SK-N-SH (cell line): ENCODE results near the gene LRRN4. TPM values are rescaled to one million over a fixed set of nuclear protein-coding genes. Genes with fewer than 3 reads are reported as not detected.

Source experiments
- CTCF ChIA-PET: fragments of 300-600, 350-600 bp; formaldehyde crosslinking; extraction: SDS; loops from one replicate; lab custom pipeline; 2021; lab: Yijun Ruan, JAX
- POLR2A ChIA-PET: fragments of 350-600 bp; sonication (Branson Sonifier 250); formaldehyde crosslinking; extraction: SDS; loops from one replicate; lab custom pipeline; 2020; ENCODE audit warnings: antibody characterized with exemption, inconsistent platforms; lab: Yijun Ruan, JAX
- DNase-seq: peaks from one replicate; pipeline ENCODE4 v3.0.0; 2012
- H2AFZ ChIP-seq: fragments of 200-600 bp; sonication (generic); 2 replicates; pipeline ENCODE4 v1.8.1; 2016; ENCODE audit warnings: antibody characterized with exemption, mild to moderate bottlenecking, low read depth
- H3F3A ChIP-seq: fragments of 200-600 bp; sonication (generic); replicated peaks from 2 replicates; pipeline ENCODE3; 2016; ENCODE audit warnings: antibody characterized with exemption, mild to moderate bottlenecking; ENCODE audit not compliant: insufficient read depth
- H3K27ac ChIP-seq, 2 experiments: fragments of 200-500 bp in 1 of 2; fragments of 200-600 bp in 1 of 2; sonication (Bioruptor generic) in 1 of 2; sonication (generic), shearing (Covaris generic) in 1 of 2; 2 replicates each; pipeline versions ENCODE4 v1.5.1 to v1.6.1; 2014 to 2016; ENCODE audit warnings: low read depth in 2 of 2, inconsistent platforms in 1 of 2, low read length in 1 of 2, mild to moderate bottlenecking in 1 of 2, mixed read lengths in 1 of 2
- H3K27me3 ChIP-seq: fragments of 200-600 bp; sonication (generic), shearing (Covaris generic); 2 replicates; pipeline ENCODE4 v1.6.1; 2016; ENCODE audit warnings: mixed run types; ENCODE audit not compliant: insufficient read depth
- H3K36me3 ChIP-seq, 2 experiments: fragments of 200-500 bp in 1 of 2; fragments of 200-600 bp in 1 of 2; sonication (Bioruptor generic) in 1 of 2; sonication (generic) in 1 of 2; replicated peaks in 1 of 2; 2 replicates each; pipeline versions ENCODE3 to v1.5.1; 2014 to 2016; ENCODE audit warnings: low read length in 1 of 2, mild to moderate bottlenecking in 1 of 2; ENCODE audit not compliant: insufficient read depth in 2 of 2, control insufficient read depth in 1 of 2
- H3K4me1 ChIP-seq, 2 experiments: fragments of 200-500 bp in 1 of 2; fragments of 200-600 bp in 1 of 2; sonication (Bioruptor generic) in 1 of 2; sonication (generic), shearing (Covaris generic) in 1 of 2; 2 replicates each; pipeline versions ENCODE4 v1.5.1 to v1.6.1; 2014 to 2016; ENCODE audit warnings: low read depth in 1 of 2, low read length in 1 of 2, mixed run types in 1 of 2; ENCODE audit not compliant: insufficient read depth in 2 of 2, control insufficient read depth in 1 of 2
- H3K4me2 ChIP-seq: fragments of 200-600 bp; sonication (generic), shearing (Covaris generic); 2 replicates; pipeline ENCODE4 v1.6.1; 2017; ENCODE audit warnings: mixed run types
- H3K4me3 ChIP-seq, 2 experiments: fragments of 200-500 bp in 1 of 2; fragments of 200-600 bp in 1 of 2; sonication (Bioruptor generic) in 1 of 2; sonication (generic), shearing (Covaris generic) in 1 of 2; 2 replicates each; pipeline versions ENCODE4 v1.5.1 to v1.8.1; 2014 to 2016; ENCODE audit warnings: low read depth in 2 of 2, inconsistent platforms in 1 of 2, low read length in 1 of 2, mild to moderate bottlenecking in 1 of 2, mixed read lengths in 1 of 2, moderate library complexity in 1 of 2
- H3K79me2 ChIP-seq: fragments of 200-600 bp; sonication (generic); 2 replicates; pipeline ENCODE4 v1.8.1; 2017; ENCODE audit warnings: mild to moderate bottlenecking; ENCODE audit not compliant: insufficient read depth
- H3K9ac ChIP-seq: fragments of 200-600 bp; sonication (generic); 2 replicates; pipeline ENCODE4 v1.6.1; 2017; ENCODE audit warnings: mixed run types
- H3K9me2 ChIP-seq: fragments of 200-600 bp; sonication (generic); 2 replicates; pipeline ENCODE4 v1.6.1; 2017; ENCODE audit warnings: mixed run types
- H3K9me3 ChIP-seq: fragments of 200-600 bp; sonication (generic); 2 replicates; pipeline ENCODE4 v1.6.1; 2017; ENCODE audit warnings: mixed run types, mild to moderate bottlenecking, moderate library complexity
- H4K20me1 ChIP-seq: fragments of 200-600 bp; sonication (generic); 2 replicates; pipeline ENCODE4 v1.6.1; 2017; ENCODE audit warnings: mild to moderate bottlenecking, mixed run types; ENCODE audit not compliant: insufficient read depth
- CHD2 ChIP-seq: fragments of 150-350 bp; IDR thresholded peaks from 2 replicates; pipeline ENCODE4 v1.6.1; 2018; ENCODE audit warnings: low read length; ENCODE audit not compliant: partially characterized antibody
- ELF1 ChIP-seq: IDR thresholded peaks from 2 replicates; pipeline ENCODE4 v1.4.0; 2012
- FOXM1 ChIP-seq: IDR thresholded peaks from 2 replicates; pipeline ENCODE4 v1.4.0; 2012; ENCODE audit warnings: low read depth, mild to moderate bottlenecking
- GATA2 ChIP-seq: sonication (generic); formaldehyde crosslinking; IDR thresholded peaks from 2 replicates; pipeline ENCODE4 v1.5.0; 2020; ENCODE audit warnings: mild to moderate bottlenecking, missing genetic modification reagents
- JUND ChIP-seq: IDR thresholded peaks from 2 replicates; pipeline ENCODE4 v1.4.0; 2012
- MEF2A ChIP-seq: IDR thresholded peaks from 2 replicates; pipeline ENCODE4 v1.4.0; 2012; ENCODE audit warnings: low read depth, borderline replicate concordance
- MXI1 ChIP-seq: IDR thresholded peaks from 2 replicates; pipeline ENCODE4 v1.6.1; 2012; ENCODE audit warnings: mild to moderate bottlenecking, low read depth, low read length, improper control_type of control experiment
- RCOR1 ChIP-seq: fragments of 150-350 bp; IDR thresholded peaks from 2 replicates; pipeline ENCODE4 v1.6.1; 2017; ENCODE audit warnings: antibody characterized with exemption, low read length
- RFX5 ChIP-seq: IDR thresholded peaks from 2 replicates; pipeline ENCODE4 v1.6.1; 2012; ENCODE audit warnings: mild to moderate bottlenecking, improper control_type of control experiment, low read length
- TEAD4 ChIP-seq: IDR thresholded peaks from 2 replicates; pipeline ENCODE4 v1.4.0; 2012; ENCODE audit warnings: mild to moderate bottlenecking, borderline replicate concordance; ENCODE audit not compliant: insufficient read depth
- WGBS: methylation state at CpG from one replicate; pipeline ENCODE4 v1.1.6; 2017; ENCODE audit warnings: low lambda C conversion rate; 5-methylcytosine and 5-hydroxymethylcytosine counted together
- polyA plus RNA-seq, 3 experiments: library from polyadenylated mRNA; depleted of rRNA; stranded (reverse); fragments of >200 nt; gene quantifications; 2 replicates each; pipeline ENCODE4 v1.2.3, GENCODE V29; 2012
- TF ChIP-seq, protein P1 (sequence below): IDR thresholded peaks from 2 replicates; pipeline ENCODE4 v1.4.0; 2012; ENCODE audit warnings: low read depth, borderline replicate concordance
- TF ChIP-seq, protein P2 (sequence below): IDR thresholded peaks from 2 replicates; pipeline ENCODE4 v1.4.0; 2012; ENCODE audit warnings: low read depth
- TF ChIP-seq, protein P3 (sequence below): fragments of 150-350 bp; IDR thresholded peaks from 2 replicates; pipeline ENCODE4 v1.6.1; 2017; ENCODE audit warnings: antibody characterized with exemption, low read length, low read depth, borderline replicate concordance
- TF ChIP-seq, protein P4 (sequence below): fragments of 150-350 bp; IDR thresholded peaks from 2 replicates; pipeline ENCODE4 v1.6.1; 2016; ENCODE audit warnings: mild to moderate bottlenecking, low read depth, low read length
- TF ChIP-seq, protein P5 (sequence below): IDR thresholded peaks from 2 replicates; pipeline ENCODE4 v1.6.1; 2012; ENCODE audit warnings: mild to moderate bottlenecking, low read depth, low read length, moderate library complexity

The LRRN4 gene
- polyA plus RNA-seq, 1 of the 3 experiments (the other 2 are of a cell fraction) = 0.05 TPM

DNA sequence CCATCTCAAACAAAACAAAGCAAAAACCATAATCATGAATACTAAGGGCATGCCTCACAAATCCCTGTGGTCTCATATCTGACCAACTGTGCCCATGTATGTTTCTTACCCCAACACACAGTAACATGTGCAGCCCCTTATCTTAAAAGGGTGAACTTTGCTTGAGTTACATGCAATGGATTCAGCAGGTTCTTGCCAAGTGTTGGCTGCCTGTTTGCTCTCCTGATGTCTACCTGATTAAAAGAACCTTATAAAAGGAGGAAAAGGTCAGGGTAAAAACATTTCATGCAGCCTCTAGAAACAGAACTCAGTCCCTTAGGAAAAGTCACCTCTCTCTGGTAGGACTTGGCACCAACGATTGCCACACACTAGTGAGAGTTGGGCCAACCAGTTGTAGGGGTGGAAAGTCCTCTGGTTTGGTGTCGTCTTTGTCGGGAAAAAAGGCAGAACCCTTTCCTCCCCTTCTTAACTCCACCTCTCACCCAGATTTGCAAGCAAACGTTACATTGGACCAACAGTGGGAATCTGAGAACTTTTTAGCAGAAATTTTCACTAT, 14.0 kb upstream of the LRRN4 start:
- H3K79me2 ChIP-seq = no peaks in the 10 kb centered on the region
- no peak overlapping the region for H2AFZ ChIP-seq
- no peaks in the 10 kb centered on the region for H3K9me3 ChIP-seq
- no peaks in the 10 kb centered on the region for H3F3A ChIP-seq
- H3K27me3 ChIP-seq = no peaks in the 10 kb centered on the region; the same call in 1 of the 2 replicates
- ChIA-PET POLR2A (no interaction called here), CTCF (interaction anchor here (1.2 to 2.6 kb wide), 3 partner anchors 9 to 43 kb away, joined by 3 to 9 read pairs (median 5); no protein-coding TSS in a partner anchor)
- H3K9me2 ChIP-seq = no peaks in the 10 kb centered on the region
- no peak overlapping the region for H3K4me2 ChIP-seq
- no peaks in the 10 kb centered on the region for H4K20me1 ChIP-seq
- 37% methylated on average over 4 of the region's 4 CpGs for WGBS
- H3K4me3 ChIP-seq = no peak overlapping the region
- no peaks in the 10 kb centered on the region for H3K36me3 ChIP-seq
- no peak for DNase-seq
- H3K4me1 ChIP-seq = no peaks in the 10 kb centered on the region
- H3K27ac ChIP-seq = no peak overlapping the region
- TF ChIP-seq, protein P1, sequence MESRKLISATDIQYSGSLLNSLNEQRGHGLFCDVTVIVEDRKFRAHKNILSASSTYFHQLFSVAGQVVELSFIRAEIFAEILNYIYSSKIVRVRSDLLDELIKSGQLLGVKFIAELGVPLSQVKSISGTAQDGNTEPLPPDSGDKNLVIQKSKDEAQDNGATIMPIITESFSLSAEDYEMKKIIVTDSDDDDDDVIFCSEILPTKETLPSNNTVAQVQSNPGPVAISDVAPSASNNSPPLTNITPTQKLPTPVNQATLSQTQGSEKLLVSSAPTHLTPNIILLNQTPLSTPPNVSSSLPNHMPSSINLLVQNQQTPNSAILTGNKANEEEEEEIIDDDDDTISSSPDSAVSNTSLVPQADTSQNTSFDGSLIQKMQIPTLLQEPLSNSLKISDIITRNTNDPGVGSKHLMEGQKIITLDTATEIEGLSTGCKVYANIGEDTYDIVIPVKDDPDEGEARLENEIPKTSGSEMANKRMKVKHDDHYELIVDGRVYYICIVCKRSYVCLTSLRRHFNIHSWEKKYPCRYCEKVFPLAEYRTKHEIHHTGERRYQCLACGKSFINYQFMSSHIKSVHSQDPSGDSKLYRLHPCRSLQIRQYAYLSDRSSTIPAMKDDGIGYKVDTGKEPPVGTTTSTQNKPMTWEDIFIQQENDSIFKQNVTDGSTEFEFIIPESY = no peak
- TF ChIP-seq JUND (no peak), FOXM1 (no peak), TEAD4 (no peak), MXI1 (no peak), GATA2 (CRISPR knock-in tag) (no peak), ELF1 (no peak), RCOR1 (no peak), MEF2A (no peak), CHD2 (no peak), RFX5 (no peak)
- TF ChIP-seq, protein P2, sequence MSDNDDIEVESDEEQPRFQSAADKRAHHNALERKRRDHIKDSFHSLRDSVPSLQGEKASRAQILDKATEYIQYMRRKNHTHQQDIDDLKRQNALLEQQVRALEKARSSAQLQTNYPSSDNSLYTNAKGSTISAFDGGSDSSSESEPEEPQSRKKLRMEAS = no peak
- TF ChIP-seq, protein P3, sequence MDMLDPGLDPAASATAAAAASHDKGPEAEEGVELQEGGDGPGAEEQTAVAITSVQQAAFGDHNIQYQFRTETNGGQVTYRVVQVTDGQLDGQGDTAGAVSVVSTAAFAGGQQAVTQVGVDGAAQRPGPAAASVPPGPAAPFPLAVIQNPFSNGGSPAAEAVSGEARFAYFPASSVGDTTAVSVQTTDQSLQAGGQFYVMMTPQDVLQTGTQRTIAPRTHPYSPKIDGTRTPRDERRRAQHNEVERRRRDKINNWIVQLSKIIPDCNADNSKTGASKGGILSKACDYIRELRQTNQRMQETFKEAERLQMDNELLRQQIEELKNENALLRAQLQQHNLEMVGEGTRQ = no peak
- TF ChIP-seq, protein P4, sequence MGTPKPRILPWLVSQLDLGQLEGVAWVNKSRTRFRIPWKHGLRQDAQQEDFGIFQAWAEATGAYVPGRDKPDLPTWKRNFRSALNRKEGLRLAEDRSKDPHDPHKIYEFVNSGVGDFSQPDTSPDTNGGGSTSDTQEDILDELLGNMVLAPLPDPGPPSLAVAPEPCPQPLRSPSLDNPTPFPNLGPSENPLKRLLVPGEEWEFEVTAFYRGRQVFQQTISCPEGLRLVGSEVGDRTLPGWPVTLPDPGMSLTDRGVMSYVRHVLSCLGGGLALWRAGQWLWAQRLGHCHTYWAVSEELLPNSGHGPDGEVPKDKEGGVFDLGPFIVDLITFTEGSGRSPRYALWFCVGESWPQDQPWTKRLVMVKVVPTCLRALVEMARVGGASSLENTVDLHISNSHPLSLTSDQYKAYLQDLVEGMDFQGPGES = no peak
- TF ChIP-seq, protein P5, sequence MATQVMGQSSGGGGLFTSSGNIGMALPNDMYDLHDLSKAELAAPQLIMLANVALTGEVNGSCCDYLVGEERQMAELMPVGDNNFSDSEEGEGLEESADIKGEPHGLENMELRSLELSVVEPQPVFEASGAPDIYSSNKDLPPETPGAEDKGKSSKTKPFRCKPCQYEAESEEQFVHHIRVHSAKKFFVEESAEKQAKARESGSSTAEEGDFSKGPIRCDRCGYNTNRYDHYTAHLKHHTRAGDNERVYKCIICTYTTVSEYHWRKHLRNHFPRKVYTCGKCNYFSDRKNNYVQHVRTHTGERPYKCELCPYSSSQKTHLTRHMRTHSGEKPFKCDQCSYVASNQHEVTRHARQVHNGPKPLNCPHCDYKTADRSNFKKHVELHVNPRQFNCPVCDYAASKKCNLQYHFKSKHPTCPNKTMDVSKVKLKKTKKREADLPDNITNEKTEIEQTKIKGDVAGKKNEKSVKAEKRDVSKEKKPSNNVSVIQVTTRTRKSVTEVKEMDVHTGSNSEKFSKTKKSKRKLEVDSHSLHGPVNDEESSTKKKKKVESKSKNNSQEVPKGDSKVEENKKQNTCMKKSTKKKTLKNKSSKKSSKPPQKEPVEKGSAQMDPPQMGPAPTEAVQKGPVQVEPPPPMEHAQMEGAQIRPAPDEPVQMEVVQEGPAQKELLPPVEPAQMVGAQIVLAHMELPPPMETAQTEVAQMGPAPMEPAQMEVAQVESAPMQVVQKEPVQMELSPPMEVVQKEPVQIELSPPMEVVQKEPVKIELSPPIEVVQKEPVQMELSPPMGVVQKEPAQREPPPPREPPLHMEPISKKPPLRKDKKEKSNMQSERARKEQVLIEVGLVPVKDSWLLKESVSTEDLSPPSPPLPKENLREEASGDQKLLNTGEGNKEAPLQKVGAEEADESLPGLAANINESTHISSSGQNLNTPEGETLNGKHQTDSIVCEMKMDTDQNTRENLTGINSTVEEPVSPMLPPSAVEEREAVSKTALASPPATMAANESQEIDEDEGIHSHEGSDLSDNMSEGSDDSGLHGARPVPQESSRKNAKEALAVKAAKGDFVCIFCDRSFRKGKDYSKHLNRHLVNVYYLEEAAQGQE = no peak
- no peak overlapping the region for H3K9ac ChIP-seq
